ENCODE data around the gene GRK4. TPM values are rescaled to one million over a fixed set of nuclear protein-coding genes. Genes with fewer than 3 reads are reported as not detected.
"Not testable (repeated sequence)": the region's sequence is repeated elsewhere in the genome, so short reads cannot be mapped to it uniquely, and the experiment has no call there.

GRK4 gene
- total and polyA plus RNA-seq, 5 donors: 8.4 to 13.1 (median 11.9) TPM

DNA sequence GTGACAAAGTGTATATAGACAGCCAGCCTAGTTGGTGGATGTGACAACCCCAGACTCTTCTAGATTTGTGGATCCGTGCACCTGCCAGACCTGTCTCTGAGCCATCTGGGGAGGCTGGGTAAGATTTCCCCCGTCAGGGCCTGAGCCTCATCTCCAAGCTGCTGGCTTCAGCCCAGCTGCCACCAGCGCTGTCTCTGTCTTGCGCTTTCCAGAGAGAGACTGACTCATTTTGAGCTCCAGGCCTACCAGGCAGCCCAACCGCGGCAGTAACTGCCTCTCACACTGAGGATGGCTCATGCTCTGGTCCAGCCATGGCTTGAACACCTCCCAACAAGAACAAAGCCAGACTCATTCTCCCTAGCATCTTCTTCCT is 26.6 kb upstream of the GRK4 start:
- Histone ChIP-seq H3K27me3 (ENCODE audit: control insufficient read depth, insufficient read depth) (no peaks in the 10 kb centered on the region), H3K4me1 (ENCODE audit: control insufficient read depth, insufficient read depth, low read length) (peaks cover 7% of the 10 kb centered on the region), H3K9me3 (ENCODE audit: control insufficient read depth, low read length) (no peaks in the 10 kb centered on the region), H3K27ac (ENCODE audit: low read length) (no peak overlapping the region), H3K4me3 (ENCODE audit: low read length) (no peak overlapping the region)
- intact Hi-C loops (cut with DNase I): loop anchor here in 3 of 4 donors (10.0 kb wide), 1 partner anchor 172 kb away; no protein-coding TSS in a partner anchor
- DNase-seq: peak in 1 of 3 donors; percentile 59
- WGBS: 79% methylated on average over 6 of the region's 6 CpGs
- ATAC-seq: no peak

DNA sequence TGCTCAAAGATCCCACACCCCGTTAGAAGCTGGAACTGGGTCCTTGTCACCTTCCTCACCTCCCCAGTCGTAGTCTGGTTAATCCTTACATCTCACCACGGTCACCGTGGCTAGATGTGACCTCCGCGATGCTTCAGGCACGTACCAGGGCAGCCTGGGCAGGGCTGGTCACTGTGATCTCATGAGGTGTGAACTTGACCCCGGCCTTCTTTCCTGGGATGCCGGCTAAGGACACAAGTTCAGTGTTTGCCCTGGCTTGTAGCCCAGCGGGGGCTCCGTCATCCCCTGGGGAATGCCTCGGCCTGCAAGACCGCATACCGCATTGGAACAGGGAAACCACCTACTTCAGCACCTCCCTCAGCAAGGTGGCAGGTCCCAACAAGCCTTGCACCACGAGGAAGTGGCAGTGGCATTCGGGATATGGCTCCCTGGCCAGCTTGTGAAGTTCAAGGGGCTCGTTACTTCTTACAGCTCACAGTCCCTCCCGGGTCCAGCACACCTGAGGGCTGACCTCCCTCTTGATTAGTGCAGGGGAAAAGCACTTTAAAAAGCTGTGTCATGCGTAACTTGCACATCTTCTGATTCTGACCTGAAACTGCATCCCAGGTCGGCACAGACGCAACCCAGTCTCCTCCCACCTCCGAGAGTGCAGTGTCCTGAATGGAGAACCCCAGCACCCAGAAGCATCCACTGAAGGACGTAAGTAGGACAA is 26.1 kb upstream of the GRK4 start:
- intact Hi-C loops (cut with DNase I): loop anchor here in 3 of 4 donors (10.0 kb wide), 1 partner anchor 173 kb away; no protein-coding TSS in a partner anchor
- WGBS: 71% methylated on average over 23 of the region's 23 CpGs
- no peak for ATAC-seq

DNA sequence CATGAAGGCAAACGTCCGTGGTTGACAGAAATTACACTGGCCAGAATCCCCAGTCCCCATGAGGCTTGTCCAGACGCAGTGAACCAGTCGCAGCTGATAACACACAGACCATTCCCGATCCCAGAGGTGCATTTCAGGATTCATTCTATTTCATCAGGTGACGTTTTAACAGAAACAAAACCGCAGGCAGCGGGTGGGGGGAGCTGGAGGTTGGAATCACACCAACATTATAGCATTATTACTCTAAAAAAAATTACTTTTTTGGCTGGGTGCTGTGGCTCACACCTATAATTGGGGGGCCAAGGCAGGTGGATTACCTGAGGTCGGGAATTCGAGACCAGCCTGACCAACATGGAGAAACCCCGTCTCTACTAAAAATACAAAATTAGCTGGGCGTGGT is 25.4 kb upstream of the GRK4 start:
- no peaks in the 10 kb centered on the region for H3K9me3 ChIP-seq (ENCODE audit: control insufficient read depth, low read length)
- H3K4me3 ChIP-seq (ENCODE audit: low read length): no peak overlapping the region
- WGBS: 77% methylated on average over 12 of the region's 12 CpGs
- intact Hi-C loops (cut with DNase I): loop anchor here in 3 of 4 donors (10.0 kb wide), 1 partner anchor 173 kb away; no protein-coding TSS in a partner anchor
- DNase-seq (peak in 1 of 3 donors; percentile 12), ATAC-seq (no peak)
- peaks cover 7% of the 10 kb centered on the region for H3K4me1 ChIP-seq (ENCODE audit: control insufficient read depth, insufficient read depth, low read length)
- H3K27me3 ChIP-seq (ENCODE audit: control insufficient read depth, insufficient read depth): no peaks in the 10 kb centered on the region
- no peak overlapping the region for H3K27ac ChIP-seq (ENCODE audit: low read length)

More for the DNA sequence above, 26.1 kb upstream of the GRK4 start:
- Histone ChIP-seq H3K9me3 (ENCODE audit: control insufficient read depth, low read length) (no peaks in the 10 kb centered on the region), H3K27ac (ENCODE audit: low read length) (no peak overlapping the region), H3K27me3 (ENCODE audit: control insufficient read depth, insufficient read depth) (no peaks in the 10 kb centered on the region), H3K4me3 (ENCODE audit: low read length) (no peak overlapping the region), H3K4me1 (ENCODE audit: control insufficient read depth, insufficient read depth, low read length) (peaks cover 7% of the 10 kb centered on the region)
- peak in 1 of 3 donors; percentile 63 for DNase-seq

DNA sequence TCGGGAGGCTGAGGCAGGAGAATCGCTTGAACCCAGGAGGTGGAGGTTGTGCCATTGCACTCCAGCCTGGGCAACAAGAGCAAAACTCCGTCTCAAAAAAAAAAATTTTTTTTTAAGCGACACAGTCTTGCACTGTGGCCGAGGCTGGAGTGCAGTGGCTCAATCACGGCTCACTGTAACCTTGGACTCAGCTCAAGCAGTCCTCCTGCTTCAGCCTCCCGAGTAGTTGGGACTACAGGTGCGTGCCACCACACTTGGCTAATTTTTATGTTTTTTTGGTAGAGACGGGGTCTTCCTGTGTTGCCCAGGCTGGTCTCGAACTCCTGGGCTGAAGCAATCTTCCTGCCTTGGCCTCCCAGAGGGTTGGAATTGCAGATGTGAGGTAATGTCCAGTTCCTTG is 25.0 kb upstream of the GRK4 start:
- peak in 1 of 3 donors; percentile 25 for DNase-seq
- not testable (repeated sequence) for H3K4me1 ChIP-seq (ENCODE audit: control insufficient read depth, insufficient read depth, low read length); ATAC-seq; H3K9me3 ChIP-seq (ENCODE audit: control insufficient read depth, low read length); H3K4me3 ChIP-seq (ENCODE audit: low read length); H3K27me3 ChIP-seq (ENCODE audit: control insufficient read depth, insufficient read depth); H3K27ac ChIP-seq (ENCODE audit: low read length)
- intact Hi-C loops (cut with DNase I): loop anchor here in 3 of 4 donors (10.0 kb wide), 1 partner anchor 174 kb away; no protein-coding TSS in a partner anchor
- WGBS: 93% methylated on average over 10 of the region's 10 CpGs

DNA sequence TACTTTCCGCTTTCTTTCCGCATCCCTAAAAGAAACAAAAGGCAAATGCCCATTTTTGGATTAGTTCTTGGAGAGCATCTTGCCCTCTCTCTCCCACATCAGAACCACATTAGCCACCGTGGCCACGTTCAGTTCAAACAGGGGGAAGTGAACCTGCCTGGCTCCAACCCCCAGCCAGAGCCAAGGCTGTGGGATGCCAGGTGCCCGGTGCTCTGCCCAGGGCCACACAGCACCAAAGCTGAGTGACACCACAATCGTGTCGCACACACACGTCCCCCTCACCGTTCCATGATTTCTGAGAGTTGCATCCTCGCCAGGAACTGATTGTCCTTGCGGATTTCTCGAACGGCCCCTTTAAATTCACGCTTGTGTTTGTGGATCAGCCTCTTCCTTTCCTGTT is 24.5 kb upstream of the GRK4 start:
- H3K4me3 ChIP-seq (ENCODE audit: low read length): no peak overlapping the region
- intact Hi-C loops (cut with DNase I): loop anchor here in 3 of 4 donors (10.0 kb wide), 1 partner anchor 174 kb away; no protein-coding TSS in a partner anchor
- H3K4me1 ChIP-seq (ENCODE audit: control insufficient read depth, insufficient read depth, low read length): peaks cover 3% of the 10 kb centered on the region
- no peaks in the 10 kb centered on the region for H3K27me3 ChIP-seq (ENCODE audit: control insufficient read depth, insufficient read depth)
- peak in 1 of 3 donors; percentile 14 for DNase-seq
- no peak for ATAC-seq
- WGBS: 87% methylated on average over 14 of the region's 14 CpGs
- H3K9me3 ChIP-seq (ENCODE audit: control insufficient read depth, low read length): no peaks in the 10 kb centered on the region
- no peak overlapping the region for H3K27ac ChIP-seq (ENCODE audit: low read length)

DNA sequence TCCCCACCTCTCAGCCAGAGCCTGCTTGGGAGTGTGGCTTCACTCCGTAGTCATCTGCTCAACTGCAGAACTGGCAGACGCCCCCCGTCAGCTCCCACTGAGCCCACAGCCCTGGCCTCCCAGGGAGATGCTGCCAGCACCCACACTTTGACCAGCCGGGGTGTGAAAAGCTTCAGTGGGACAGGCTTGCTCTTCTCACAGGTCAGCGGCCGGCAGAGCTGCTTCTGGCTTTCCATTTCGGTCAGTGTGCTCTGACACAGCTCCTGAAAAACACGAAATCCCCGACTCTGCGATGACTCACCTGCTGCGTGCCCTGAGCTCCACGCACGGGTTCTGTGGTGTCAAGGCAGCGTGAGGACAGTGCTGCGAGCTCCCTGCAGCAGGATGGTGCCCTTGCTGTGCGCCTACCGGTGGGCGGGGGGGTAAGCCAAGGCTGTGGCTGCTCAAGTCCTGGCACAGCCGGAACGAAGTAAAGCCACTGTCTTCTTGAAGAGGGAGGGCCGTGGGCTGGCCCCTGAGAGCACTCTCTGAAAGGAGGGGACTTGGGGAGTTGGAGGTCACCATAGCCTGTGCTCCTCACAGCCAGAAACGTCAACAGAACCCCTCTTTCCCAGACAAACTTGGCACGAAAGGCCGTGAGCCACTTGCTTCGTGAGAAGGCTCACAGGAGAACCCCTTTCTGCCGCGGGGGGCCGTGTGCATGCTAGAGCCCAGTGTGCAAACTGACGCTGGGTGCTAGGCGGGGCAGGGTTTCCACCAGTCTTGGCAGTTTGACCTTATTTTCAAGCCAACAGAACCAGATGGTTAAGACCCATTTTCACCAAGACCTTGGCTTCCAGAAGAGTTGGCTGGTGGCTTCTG is 23.8 kb upstream of the GRK4 start:
- ATAC-seq (no peak), DNase-seq (peak in 2 of 3 donors; percentile 3 to 49)
- Histone ChIP-seq H3K27ac (ENCODE audit: low read length) (no peak overlapping the region), H3K27me3 (ENCODE audit: control insufficient read depth, insufficient read depth) (no peaks in the 10 kb centered on the region), H3K4me3 (ENCODE audit: low read length) (no peak overlapping the region), H3K4me1 (ENCODE audit: control insufficient read depth, insufficient read depth, low read length) (peaks cover 3% of the 10 kb centered on the region), H3K9me3 (ENCODE audit: control insufficient read depth, low read length) (no peaks in the 10 kb centered on the region)
- intact Hi-C loops (cut with DNase I): loop anchor here in 3 of 4 donors (10.0 kb wide), 1 partner anchor 175 kb away; no protein-coding TSS in a partner anchor
- 89% methylated on average over 30 of the region's 30 CpGs for WGBS

DNA sequence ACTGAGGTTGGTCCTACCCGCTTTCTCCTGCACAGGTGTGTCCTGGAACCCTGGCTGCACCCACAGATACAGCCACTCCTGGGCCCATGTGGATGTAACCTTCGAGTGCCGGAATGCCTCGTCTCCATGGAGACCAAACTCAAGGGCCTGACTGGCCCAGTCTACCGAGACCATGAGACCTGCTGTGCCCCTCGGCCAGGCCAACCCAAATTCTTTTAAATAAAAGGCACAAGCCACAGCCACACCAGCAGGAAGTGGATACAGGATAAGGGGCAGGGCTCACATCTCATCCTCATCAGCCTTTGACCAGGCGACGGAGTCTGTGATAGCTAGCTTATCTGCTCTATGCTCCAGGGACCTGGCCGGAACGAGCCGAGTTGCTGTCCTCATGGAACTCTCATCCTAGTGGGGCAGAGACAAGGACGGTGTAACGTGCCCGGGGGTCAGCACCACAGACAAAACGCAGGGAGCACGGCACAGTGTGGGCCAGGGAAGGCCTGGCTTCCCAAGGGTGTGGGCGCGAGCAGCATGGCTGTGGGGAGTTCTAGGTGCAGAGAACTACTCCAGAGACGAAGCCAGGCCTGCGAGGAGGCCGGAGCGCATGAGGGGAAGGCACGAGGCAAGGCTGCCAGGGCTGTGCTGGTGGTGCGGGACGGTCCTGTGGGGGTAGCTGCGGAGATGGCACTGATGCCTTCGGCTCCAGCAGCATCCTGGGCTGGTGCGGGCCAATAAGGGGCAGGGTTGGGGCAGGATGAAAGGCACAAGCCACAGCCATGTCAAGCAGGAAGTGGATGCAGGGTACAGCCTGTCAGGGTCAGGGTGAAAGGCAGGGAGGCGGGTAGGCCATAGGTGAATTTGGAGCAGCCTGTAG is 22.9 kb upstream of the GRK4 start:
- H3K27me3 ChIP-seq (ENCODE audit: control insufficient read depth, insufficient read depth): no peaks in the 10 kb centered on the region
- intact Hi-C loops (cut with DNase I): no loop called here
- H3K27ac ChIP-seq (ENCODE audit: low read length): no peak overlapping the region
- H3K4me1 ChIP-seq (ENCODE audit: control insufficient read depth, insufficient read depth, low read length): peaks cover under 1% of the 10 kb centered on the region
- H3K4me3 ChIP-seq (ENCODE audit: low read length): no peak overlapping the region
- 83% methylated on average over 29 of the region's 29 CpGs for WGBS
- ATAC-seq: no peak
- peak in 2 of 3 donors; percentile 13 to 43 for DNase-seq
- H3K9me3 ChIP-seq (ENCODE audit: control insufficient read depth, low read length): no peaks in the 10 kb centered on the region

DNA sequence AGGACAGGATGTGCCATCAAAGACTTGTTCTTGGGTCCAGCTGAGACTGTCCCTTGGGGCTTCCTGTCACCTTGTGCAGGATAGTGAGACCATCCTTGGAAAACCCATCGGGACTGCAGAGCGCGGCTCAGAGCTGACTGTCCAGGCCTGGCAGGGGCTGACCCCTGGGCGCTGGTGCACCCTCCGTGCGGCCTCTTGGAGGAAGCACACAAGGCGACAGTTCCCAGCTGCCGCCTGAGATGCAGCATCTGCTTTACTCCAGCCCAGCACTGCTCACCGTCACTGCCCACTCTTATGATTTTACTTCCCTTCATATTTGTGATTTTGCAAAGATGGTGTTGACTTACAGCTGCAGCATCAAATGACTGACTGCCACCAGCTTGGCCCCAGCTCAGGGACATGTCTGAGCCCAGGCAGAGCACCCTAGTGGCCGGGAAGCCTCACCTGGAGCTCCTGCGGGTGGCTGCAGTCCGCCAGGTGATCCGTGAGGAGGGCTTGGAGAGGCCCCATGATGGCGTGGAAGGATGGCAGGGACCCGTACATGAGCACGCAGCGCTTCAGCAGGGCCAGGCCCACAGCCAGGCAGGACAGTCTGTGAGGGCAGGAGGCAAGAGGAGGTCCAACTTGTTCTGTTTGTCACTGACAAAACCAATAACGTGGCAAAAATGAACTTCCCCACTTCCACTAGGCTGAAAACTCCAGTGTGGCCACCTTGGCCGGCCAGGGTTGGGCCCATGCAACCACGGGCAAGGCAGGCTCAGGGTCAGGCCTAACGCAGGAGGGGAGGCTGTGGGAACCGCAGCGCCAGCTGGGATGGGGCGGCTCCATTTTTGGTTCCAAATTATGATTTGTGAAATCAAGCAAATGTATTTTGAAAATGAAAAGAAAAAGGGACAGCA is 22.0 kb upstream of the GRK4 start:
- H3K9me3 ChIP-seq (ENCODE audit: control insufficient read depth, low read length): no peaks in the 10 kb centered on the region
- intact Hi-C loops (cut with DNase I): no loop called here
- H3K4me1 ChIP-seq (ENCODE audit: control insufficient read depth, insufficient read depth, low read length): no peaks in the 10 kb centered on the region
- no peaks in the 10 kb centered on the region for H3K27me3 ChIP-seq (ENCODE audit: control insufficient read depth, insufficient read depth)
- no peak overlapping the region for H3K27ac ChIP-seq (ENCODE audit: low read length)
- DNase-seq: peak in 2 of 3 donors; percentile 14 to 55
- ATAC-seq: no peak
- 91% methylated on average over 24 of the region's 24 CpGs for WGBS
- H3K4me3 ChIP-seq (ENCODE audit: low read length): no peak overlapping the region

DNA sequence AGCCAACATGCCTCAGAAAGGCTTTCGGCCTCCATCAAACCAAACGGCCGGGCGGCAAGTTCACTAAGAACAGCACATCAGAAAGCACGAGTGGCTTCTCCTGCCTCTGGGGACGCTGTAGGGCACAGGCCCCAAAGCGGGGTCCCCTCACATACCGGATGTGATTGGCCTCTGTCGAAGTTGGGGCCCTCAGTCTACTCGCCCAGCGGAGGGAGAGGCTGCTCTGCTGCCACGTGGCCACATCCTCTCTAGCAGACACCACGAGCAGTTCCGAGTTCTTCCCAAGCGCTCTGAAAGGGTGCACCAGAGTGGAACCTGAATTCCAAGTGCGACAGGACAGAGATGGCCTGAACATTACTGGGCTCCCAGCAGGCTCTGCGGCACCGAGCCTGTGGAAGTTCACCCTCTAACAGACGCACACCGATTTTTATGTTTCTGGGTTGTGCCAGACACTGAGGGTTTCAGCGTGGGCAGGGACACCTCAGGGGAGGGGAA is 21.3 kb upstream of the GRK4 start:
- Histone ChIP-seq H3K27ac (ENCODE audit: low read length) (no peak overlapping the region), H3K9me3 (ENCODE audit: control insufficient read depth, low read length) (no peaks in the 10 kb centered on the region), H3K27me3 (ENCODE audit: control insufficient read depth, insufficient read depth) (no peaks in the 10 kb centered on the region), H3K4me3 (ENCODE audit: low read length) (no peak overlapping the region), H3K4me1 (ENCODE audit: control insufficient read depth, insufficient read depth, low read length) (no peaks in the 10 kb centered on the region)
- ATAC-seq (no peak), DNase-seq (peak in 2 of 3 donors; percentile 34 to 50)
- intact Hi-C loops (cut with DNase I): no loop called here
- 91% methylated on average over 21 of the region's 21 CpGs for WGBS

Measured in right cardiac atrium (tissue), 5 donors.